Cardiac ventricle fibroblast (primary cell): ENCODE data around the gene USP2. TPM values are rescaled to one million over a fixed set of nuclear protein-coding genes. Genes with fewer than 3 reads are reported as not detected.

Experiments
- total RNA-seq: library from RNA; depleted of rRNA; stranded (reverse); fragments of >200 nt; gene quantifications from 2 replicates; pipeline ENCODE4 v1.2.3, GENCODE V29; 2015

USP2 gene
- total RNA-seq = 0.15 TPM in 1 of 2 replicates, not detected in the other

GRCh38 chr11:119381181-119381988 is at the start of gene USP2:
USP2 (minus strand) TSS chr11:119381690; CDS start chr11:119373480, 8,210 bp downstream.

GRCh38 chr11:119422809-119423508 is 41.5 kb upstream of the USP2 start, which contains the start of gene THY1:
THY1 (minus strand) TSS chr11:119423172; CDS start chr11:119420905, 2,267 bp downstream.

GRCh38 chr11:119346605-119347004 is 34.9 kb downstream of the USP2 start, which contains the start of gene MFRP:
MFRP (minus strand) TSS chr11:119346705; CDS start chr11:119346513, 192 bp downstream.

GRCh38 chr11:119340335-119341221 is 40.9 kb downstream of the USP2 start, which contains the start of gene C1QTNF5:
C1QTNF5 (minus strand) TSS chr11:119340883; CDS start chr11:119340397, 486 bp downstream.

GRCh38 chr11:119334174-119334930 is 47.1 kb downstream of the USP2 start, which contains the start of gene RNF26:
RNF26 (plus strand) TSS chr11:119334527; CDS start chr11:119335123, 596 bp downstream.

GRCh38 chr11:119316729-119317591 is 64.5 kb downstream of the USP2 start, which contains the start of gene MCAM:
MCAM (minus strand) TSS chr11:119317130; CDS start chr11:119317101, 29 bp downstream.

Other genes starting within 250 kb of the USP2 start
- 0.10 and 0.31 TPM in 2 replicates for gene ABCG4, start 232.6 kb downstream of the USP2 start, total RNA-seq
- gene NLRX1, start 213.0 kb downstream of the USP2 start, total RNA-seq = 17.7 and 20.2 TPM in 2 replicates
- not detected in 2 replicates for gene NHERF4, start 196.2 kb downstream of the USP2 start, total RNA-seq
- 6.3 and 7.1 TPM in 2 replicates for gene CBL, start 175.4 kb downstream of the USP2 start, total RNA-seq
- 153 and 177 TPM in 2 replicates for gene MCAM, start 64.6 kb downstream of the USP2 start, total RNA-seq
- 16.1 and 16.2 TPM in 2 replicates for gene RNF26, start 47.2 kb downstream of the USP2 start, total RNA-seq
- 28.5 and 36.9 TPM in 2 replicates for gene C1QTNF5, start 40.8 kb downstream of the USP2 start, total RNA-seq
- 0.12 TPM in 1 of 2 replicates, not detected in the other for gene MFRP, start 35.0 kb downstream of the USP2 start, total RNA-seq
- gene THY1, start 41.5 kb upstream of the USP2 start, total RNA-seq = 93.5 and 98.5 TPM in 2 replicates